ENCODE results near the gene CCM2L. TPM values are rescaled to one million over a fixed set of nuclear protein-coding genes. Genes with fewer than 3 reads are reported as not detected.

Gene CCM2L
- polyA plus RNA-seq, 1 of the 3 experiments (the other 2 are of a cell fraction) = not detected

GRCh38 chr20:32050851-32051556 is 40.8 kb downstream of the CCM2L start (continued):
- TF ChIP-seq, protein P1, sequence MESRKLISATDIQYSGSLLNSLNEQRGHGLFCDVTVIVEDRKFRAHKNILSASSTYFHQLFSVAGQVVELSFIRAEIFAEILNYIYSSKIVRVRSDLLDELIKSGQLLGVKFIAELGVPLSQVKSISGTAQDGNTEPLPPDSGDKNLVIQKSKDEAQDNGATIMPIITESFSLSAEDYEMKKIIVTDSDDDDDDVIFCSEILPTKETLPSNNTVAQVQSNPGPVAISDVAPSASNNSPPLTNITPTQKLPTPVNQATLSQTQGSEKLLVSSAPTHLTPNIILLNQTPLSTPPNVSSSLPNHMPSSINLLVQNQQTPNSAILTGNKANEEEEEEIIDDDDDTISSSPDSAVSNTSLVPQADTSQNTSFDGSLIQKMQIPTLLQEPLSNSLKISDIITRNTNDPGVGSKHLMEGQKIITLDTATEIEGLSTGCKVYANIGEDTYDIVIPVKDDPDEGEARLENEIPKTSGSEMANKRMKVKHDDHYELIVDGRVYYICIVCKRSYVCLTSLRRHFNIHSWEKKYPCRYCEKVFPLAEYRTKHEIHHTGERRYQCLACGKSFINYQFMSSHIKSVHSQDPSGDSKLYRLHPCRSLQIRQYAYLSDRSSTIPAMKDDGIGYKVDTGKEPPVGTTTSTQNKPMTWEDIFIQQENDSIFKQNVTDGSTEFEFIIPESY (IDR thresholded peaks at IDR 0.05; ENCODE audit: borderline replicate concordance, low read depth) = no peak
- TF ChIP-seq TAF1 (IDR thresholded peaks at IDR 0.05; ENCODE audit: borderline replicate concordance, low read depth, low read length) (no peak), RFX5 (IDR thresholded peaks at IDR 0.05; ENCODE audit: low read length) (no peak), NFIC (IDR thresholded peaks at IDR 0.05; ENCODE audit: borderline replicate concordance) (no peak), ELF1 (IDR thresholded peaks at IDR 0.05) (no peak), SIN3A (IDR thresholded peaks at IDR 0.05; ENCODE audit: borderline replicate concordance, low read depth, low read length) (no peak), MXI1 (IDR thresholded peaks at IDR 0.05; ENCODE audit: low read depth, low read length) (no peak)
- TF ChIP-seq, protein P2, sequence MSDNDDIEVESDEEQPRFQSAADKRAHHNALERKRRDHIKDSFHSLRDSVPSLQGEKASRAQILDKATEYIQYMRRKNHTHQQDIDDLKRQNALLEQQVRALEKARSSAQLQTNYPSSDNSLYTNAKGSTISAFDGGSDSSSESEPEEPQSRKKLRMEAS (IDR thresholded peaks at IDR 0.05; ENCODE audit: low read depth) = no peak

- POLR2A ChIA-PET = no interaction called here
- Histone ChIP-seq H3K4me3 (ENCODE audit: low read depth in 2 of 2, low read length in 1 of 2) (no peak overlapping the region), H3K79me2 (ENCODE audit: insufficient read depth) (no peaks in the 10 kb centered on the region), H3K9ac (no peak overlapping the region), H3K4me1 (ENCODE audit: control insufficient read depth in 1 of 2, insufficient read depth in 2 of 2, low read depth in 1 of 2, low read length in 1 of 2) (no peaks in the 10 kb centered on the region; a peak in 1 of 4 replicates), H3F3A (replicated peaks; ENCODE audit: insufficient read depth) (no peaks in the 10 kb centered on the region), H3K4me2 (no peak overlapping the region), H3K27me3 (ENCODE audit: insufficient read depth) (peaks cover 52% of the 10 kb centered on the region), H3K9me3 (no peaks in the 10 kb centered on the region), H3K27ac (ENCODE audit: low read depth in 2 of 2, low read length in 1 of 2) (no peak overlapping the region), H3K36me3 (replicated peaks in 1 of 2; ENCODE audit: control insufficient read depth in 1 of 2, insufficient read depth in 2 of 2, low read length in 1 of 2) (no peaks in the 10 kb centered on the region), H2AFZ (ENCODE audit: low read depth) (no peak overlapping the region), H4K20me1 (ENCODE audit: insufficient read depth) (no peaks in the 10 kb centered on the region), H3K9me2 (no peaks in the 10 kb centered on the region)
- no peak for DNase-seq
- TF ChIP-seq, protein P1 (IDR thresholded peaks at IDR 0.05; ENCODE audit: borderline replicate concordance, low read depth) = no peak
- TF ChIP-seq FOXM1 (IDR thresholded peaks at IDR 0.05; ENCODE audit: low read depth) = no peak
- TF ChIP-seq RFX5 (IDR thresholded peaks at IDR 0.05; ENCODE audit: low read length) = no peak
- no peak for TF ChIP-seq CTCF (IDR thresholded peaks at IDR 0.05)
- TF ChIP-seq REST (IDR thresholded peaks at IDR 0.05; ENCODE audit: low read depth, low read length) = no peak
- no peak for TF ChIP-seq TAF1 (IDR thresholded peaks at IDR 0.05; ENCODE audit: borderline replicate concordance, low read depth, low read length)
- WGBS (ENCODE audit: low lambda C conversion rate) = 77% methylated on average over 14 of the region's 14 CpGs
- CTCF ChIA-PET = no interaction called here
Observed at GRCh38 chr20:32051720-32052089, 41.5 kb downstream of the CCM2L start.

All from SK-N-SH (cell line).